Lung microvascular endothelial cell (primary cell): ENCODE measurements around the gene CDC42EP1. TPM values are rescaled to one million over a fixed set of nuclear protein-coding genes. Genes with fewer than 3 reads are reported as not detected.
A peak's percentile ranks its signal among the peaks of the same experiment; 100 is the strongest.

Experiments used
- DNase-seq, 2 donors: peaks; one replicate each; pipeline versions ENCODE4 v3.0.0 to v3.0.0-alpha.2; 2010; ENCODE audit warnings: low read depth in 2 of 2
- total RNA-seq: library from RNA; depleted of rRNA; stranded (reverse); fragments of >200 nt; gene quantifications from 2 replicates; pipeline ENCODE4 v1.2.1, GENCODE V29; 2014

The CDC42EP1 gene
- total RNA-seq, 1 donor from 2014 or later: 7.9 TPM

GRCh38 chr22:37610480-37611129 lies 50.3 kb downstream of the CDC42EP1 start:
- peak in 1 of 2 donors; percentile 22 for DNase-seq

- DNase-seq: no peak
Measured at GRCh38 chr22:37611207-37611606, 50.9 kb downstream of the CDC42EP1 start.

GRCh38 chr22:37616201-37617083 lies 56.2 kb downstream of the CDC42EP1 start:
- DNase-seq: no peak

GRCh38 chr22:37617431-37617830 lies 57.2 kb downstream of the CDC42EP1 start:
- DNase-seq: no peak

- no peak for DNase-seq
Measured at GRCh38 chr22:37618072-37618656, 57.9 kb downstream of the CDC42EP1 start.

- no peak for DNase-seq
Measured at GRCh38 chr22:37618674-37619073, 58.4 kb downstream of the CDC42EP1 start.

Other genes with a start within 250 kb of the CDC42EP1 start
- under 0.01 TPM in 1 of 2 replicates, not detected in the other for gene ELFN2, start 133.0 kb upstream of the CDC42EP1 start, total RNA-seq
- 89.8 and 137 TPM in 2 replicates for gene MFNG, start 74.1 kb upstream of the CDC42EP1 start, total RNA-seq
- 36.2 and 57.1 TPM in 2 replicates for gene CARD10, start 41.1 kb upstream of the CDC42EP1 start, total RNA-seq
- gene LGALS2, start 19.6 kb downstream of the CDC42EP1 start, total RNA-seq: not detected in 2 replicates
- 29.2 and 85.3 TPM in 2 replicates for gene GGA1, start 48.4 kb downstream of the CDC42EP1 start, total RNA-seq
- gene SH3BP1, start 79.2 kb downstream of the CDC42EP1 start, total RNA-seq: 0.40 and 0.87 TPM in 2 replicates
- 5.0 and 6.7 TPM in 2 replicates for gene PDXP, start 98.2 kb downstream of the CDC42EP1 start, total RNA-seq
- gene LGALS1, start 115.2 kb downstream of the CDC42EP1 start, total RNA-seq: 2,589 and 6,877 TPM in 2 replicates
- gene NOL12, start 125.9 kb downstream of the CDC42EP1 start, total RNA-seq: 13.5 and 18.1 TPM in 2 replicates
- gene TRIOBP, start 136.6 kb downstream of the CDC42EP1 start, total RNA-seq: 79.8 and 156 TPM in 2 replicates
- gene GCAT, start 247.5 kb downstream of the CDC42EP1 start, total RNA-seq: 11.9 and 19.8 TPM in 2 replicates